Neural progenitor cell (in vitro differentiated cells): ENCODE results near the gene TGFBR2. TPM values are rescaled to one million over a fixed set of nuclear protein-coding genes. Genes with fewer than 3 reads are reported as not detected.

Source experiments
- DNase-seq: peaks from one replicate; pipeline ENCODE4 v3.0.0-alpha.2; 2016; ENCODE audit warnings: low spot score
- H2AFZ ChIP-seq: fragments of 200-600 bp; sonication (generic); replicated peaks from 2 replicates; pipeline ENCODE4 v1.6.1; 2016; ENCODE audit warnings: antibody characterized with exemption
- H3F3A ChIP-seq: fragments of 200-600 bp; sonication (generic); 2 replicates; pipeline ENCODE4 v1.6.1; 2016; ENCODE audit warnings: antibody characterized with exemption, low read depth
- H3K27ac ChIP-seq: fragments of 200-600 bp; sonication (generic); 2 replicates; pipeline ENCODE4 v1.5.1; 2016; ENCODE audit warnings: mild to moderate bottlenecking
- H3K27me3 ChIP-seq: fragments of 200-600 bp; sonication (generic); 2 replicates; pipeline ENCODE4 v1.6.1; 2016; ENCODE audit warnings: mild to moderate bottlenecking, moderate library complexity
- H3K36me3 ChIP-seq: fragments of 200-600 bp; sonication (generic); 2 replicates; pipeline ENCODE4 v1.5.1; 2016
- H3K4me1 ChIP-seq: fragments of 200-600 bp; sonication (generic); 2 replicates; pipeline ENCODE4 v1.6.1; 2016; ENCODE audit warnings: mixed run types
- H3K4me2 ChIP-seq: fragments of 200-600 bp; sonication (generic); 2 replicates; pipeline ENCODE4 v1.6.1; 2016
- H3K4me3 ChIP-seq: fragments of 200-600 bp; sonication (generic); 2 replicates; pipeline ENCODE4 v1.5.1; 2016
- H3K79me2 ChIP-seq: fragments of 200-600 bp; sonication (generic); 2 replicates; pipeline ENCODE4 v1.6.1; 2016; ENCODE audit warnings: low read depth
- H3K9ac ChIP-seq: fragments of 200-600 bp; sonication (generic); 2 replicates; pipeline ENCODE4 v1.6.1; 2016
- H3K9me3 ChIP-seq: fragments of 200-600 bp; sonication (generic); 2 replicates; pipeline ENCODE4 v1.5.1; 2016; ENCODE audit warnings: low read depth
- H4K20me1 ChIP-seq: fragments of 200-600 bp; sonication (generic); 2 replicates; pipeline ENCODE4 v1.6.1; 2016; ENCODE audit warnings: low read depth
- H3K27ac Mint-ChIP-seq: 3 replicates; pipeline ENCODE4 v1.8.0; 2021; ENCODE audit warnings: mixed read lengths
- H3K27me3 Mint-ChIP-seq: 2 replicates; pipeline ENCODE4 v1.8.0; 2022; ENCODE audit warnings: low read depth, mild to moderate bottlenecking, inconsistent platforms, moderate library complexity, mixed read lengths; ENCODE audit not compliant: insufficient read depth
- H3K36me3 Mint-ChIP-seq: 3 replicates; pipeline ENCODE4 v1.8.0; 2021; ENCODE audit warnings: mixed read lengths
- H3K4me1 Mint-ChIP-seq: 3 replicates; pipeline ENCODE4 v1.8.0; 2021; ENCODE audit warnings: mixed read lengths
- H3K4me3 Mint-ChIP-seq: 3 replicates; pipeline ENCODE4 v1.8.0; 2021; ENCODE audit warnings: mild to moderate bottlenecking, moderate library complexity, mixed read lengths
- H3K9me3 Mint-ChIP-seq: 3 replicates; pipeline ENCODE4 v1.8.0; 2020; ENCODE audit warnings: mixed read lengths
- EZH2 ChIP-seq: fragments of 200-600 bp; sonication (generic); IDR thresholded peaks from 2 replicates; pipeline ENCODE4 v1.6.1; 2017; ENCODE audit warnings: antibody characterized with exemption, mild to moderate bottlenecking, moderate library complexity
- EZH2phosphoT487 ChIP-seq: fragments of 200-600 bp; sonication (generic); IDR thresholded peaks from 2 replicates; pipeline ENCODE4 v1.6.1; 2017; ENCODE audit warnings: antibody characterized with exemption
- total RNA-seq: library from RNA; depleted of rRNA; stranded (reverse); fragments of >200 nt; gene quantifications from 2 replicates; pipeline ENCODE4 v1.2.3, GENCODE V29; 2015; ENCODE audit warnings: low replicate concordance
- TF ChIP-seq, protein P1 (sequence below): fragments of 200-600 bp; sonication (generic); IDR thresholded peaks from 2 replicates; pipeline ENCODE4 v1.5.1; 2017; ENCODE audit warnings: antibody characterized with exemption, mild to moderate bottlenecking

The TGFBR2 gene
- total RNA-seq, 1 donor from 2014 or later, result 7.3 TPM

DNA sequence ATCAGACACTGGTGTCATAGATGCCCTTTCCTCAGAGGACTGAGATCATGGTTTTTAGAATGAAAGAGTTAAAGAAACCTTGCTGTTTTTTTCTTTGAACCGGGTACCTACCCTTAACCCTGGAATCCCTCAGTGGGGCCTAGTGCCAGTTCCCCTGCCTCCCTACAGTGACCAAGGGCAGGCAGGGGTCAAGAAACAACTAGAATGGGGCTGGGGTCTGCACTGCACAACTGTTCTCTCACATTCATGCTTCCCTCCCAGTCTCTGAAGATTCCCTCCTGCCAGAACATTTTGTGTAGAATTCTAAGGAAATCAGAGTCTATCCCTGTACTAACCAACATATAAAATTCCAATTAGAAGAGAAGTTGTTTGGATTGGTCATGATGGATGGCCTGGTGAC is 47.9 kb downstream of the TGFBR2 start:
- no peaks in the 10 kb centered on the region for H3K9me3 ChIP-seq
- H3K9me3 Mint-ChIP-seq, result no peaks in the 10 kb centered on the region
- H3K36me3 ChIP-seq, result no peaks in the 10 kb centered on the region
- no peak overlapping the region for H3K4me2 ChIP-seq
- TF ChIP-seq EZH2 (no peak), EZH2phosphoT487 (no peak)
- TF ChIP-seq, protein P1, sequence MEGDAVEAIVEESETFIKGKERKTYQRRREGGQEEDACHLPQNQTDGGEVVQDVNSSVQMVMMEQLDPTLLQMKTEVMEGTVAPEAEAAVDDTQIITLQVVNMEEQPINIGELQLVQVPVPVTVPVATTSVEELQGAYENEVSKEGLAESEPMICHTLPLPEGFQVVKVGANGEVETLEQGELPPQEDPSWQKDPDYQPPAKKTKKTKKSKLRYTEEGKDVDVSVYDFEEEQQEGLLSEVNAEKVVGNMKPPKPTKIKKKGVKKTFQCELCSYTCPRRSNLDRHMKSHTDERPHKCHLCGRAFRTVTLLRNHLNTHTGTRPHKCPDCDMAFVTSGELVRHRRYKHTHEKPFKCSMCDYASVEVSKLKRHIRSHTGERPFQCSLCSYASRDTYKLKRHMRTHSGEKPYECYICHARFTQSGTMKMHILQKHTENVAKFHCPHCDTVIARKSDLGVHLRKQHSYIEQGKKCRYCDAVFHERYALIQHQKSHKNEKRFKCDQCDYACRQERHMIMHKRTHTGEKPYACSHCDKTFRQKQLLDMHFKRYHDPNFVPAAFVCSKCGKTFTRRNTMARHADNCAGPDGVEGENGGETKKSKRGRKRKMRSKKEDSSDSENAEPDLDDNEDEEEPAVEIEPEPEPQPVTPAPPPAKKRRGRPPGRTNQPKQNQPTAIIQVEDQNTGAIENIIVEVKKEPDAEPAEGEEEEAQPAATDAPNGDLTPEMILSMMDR, result no peak
- H3K9ac ChIP-seq, result no peak overlapping the region
- peaks cover 12% of the 10 kb centered on the region for H3K4me1 ChIP-seq
- no peak overlapping the region for H2AFZ ChIP-seq
- DNase-seq, result no peak
- H4K20me1 ChIP-seq, result no peaks in the 10 kb centered on the region
- no peak overlapping the region for H3K27ac ChIP-seq
- peaks cover 48% of the 10 kb centered on the region for H3K4me1 Mint-ChIP-seq
- peaks cover 47% of the 10 kb centered on the region for H3K36me3 Mint-ChIP-seq
- no peak overlapping the region for H3K27ac Mint-ChIP-seq
- H3K27me3 Mint-ChIP-seq, result peaks cover 5% of the 10 kb centered on the region
- no peak overlapping the region for H3K4me3 ChIP-seq
- H3K79me2 ChIP-seq, result no peaks in the 10 kb centered on the region
- no peaks in the 10 kb centered on the region for H3F3A ChIP-seq
- H3K27me3 ChIP-seq, result no peaks in the 10 kb centered on the region
- H3K4me3 Mint-ChIP-seq, result no peak overlapping the region

DNA sequence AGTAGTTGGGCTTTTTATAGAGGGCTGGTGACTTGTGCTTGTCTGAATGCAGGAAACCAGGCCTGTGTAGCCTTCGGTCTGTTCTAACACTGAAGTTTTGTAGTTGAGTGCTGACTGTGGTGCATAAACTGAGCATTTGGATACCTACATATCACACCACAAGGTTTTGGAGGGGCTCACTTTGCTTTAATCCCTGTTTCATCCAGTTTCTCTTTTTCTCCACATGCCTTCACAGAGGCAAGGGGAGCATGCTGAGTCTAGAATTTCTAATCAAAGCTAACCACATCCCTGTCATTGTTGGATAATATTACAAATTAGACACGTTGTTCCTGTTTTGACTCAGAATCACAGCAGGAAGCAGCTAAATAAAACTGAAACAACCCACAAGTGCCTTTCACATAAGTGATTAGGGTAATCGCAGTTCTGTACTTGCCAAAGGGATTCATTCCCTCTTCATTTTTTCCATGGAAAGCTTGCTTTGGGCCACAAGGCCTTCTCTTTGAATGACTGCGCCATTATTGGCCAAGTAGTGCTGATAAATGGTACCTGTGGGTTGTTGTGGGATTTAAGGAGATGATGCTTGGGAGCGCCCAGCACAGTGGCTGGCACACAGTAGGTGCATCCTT is 48.9 kb downstream of the TGFBR2 start:
- H3K9ac ChIP-seq, result no peak overlapping the region
- Mint-ChIP-seq H3K27me3 (peaks cover 5% of the 10 kb centered on the region), H3K9me3 (no peaks in the 10 kb centered on the region), H3K4me3 (no peak overlapping the region), H3K4me1 (peaks cover 52% of the 10 kb centered on the region), H3K27ac (no peak overlapping the region), H3K36me3 (peaks cover 39% of the 10 kb centered on the region)
- DNase-seq, result no peak
- no peak for TF ChIP-seq EZH2
- TF ChIP-seq, protein P1, result no peak
- no peak for TF ChIP-seq EZH2phosphoT487
- H3K27me3 ChIP-seq, result no peaks in the 10 kb centered on the region
- peaks cover 19% of the 10 kb centered on the region for H3K4me1 ChIP-seq
- no peaks in the 10 kb centered on the region for H3K79me2 ChIP-seq
- H3K36me3 ChIP-seq, result no peaks in the 10 kb centered on the region
- H3K4me2 ChIP-seq, result no peak overlapping the region
- no peak overlapping the region for H3K27ac ChIP-seq
- H3K4me3 ChIP-seq, result no peak overlapping the region
- H4K20me1 ChIP-seq, result no peaks in the 10 kb centered on the region
- no peaks in the 10 kb centered on the region for H3F3A ChIP-seq
- no peak overlapping the region for H2AFZ ChIP-seq
- H3K9me3 ChIP-seq, result no peaks in the 10 kb centered on the region

- Histone ChIP-seq H3K79me2 (no peaks in the 10 kb centered on the region), H3K4me1 (peaks cover 21% of the 10 kb centered on the region), H3K9ac (no peak overlapping the region), H4K20me1 (no peaks in the 10 kb centered on the region), H3F3A (no peaks in the 10 kb centered on the region), H3K9me3 (no peaks in the 10 kb centered on the region), H3K36me3 (no peaks in the 10 kb centered on the region), H3K4me2 (no peak overlapping the region), H3K4me3 (no peak overlapping the region), H2AFZ (no peak overlapping the region), H3K27me3 (no peaks in the 10 kb centered on the region), H3K27ac (no peak overlapping the region)
- Mint-ChIP-seq H3K4me1 (peaks cover 58% of the 10 kb centered on the region), H3K27ac (peak overlapping the region; percentile 23), H3K36me3 (peaks cover 31% of the 10 kb centered on the region), H3K9me3 (no peaks in the 10 kb centered on the region), H3K4me3 (no peak overlapping the region), H3K27me3 (peaks cover 5% of the 10 kb centered on the region)
- TF ChIP-seq EZH2phosphoT487, result no peak
- DNase-seq, result no peak
These were observed 50.3 kb downstream of the TGFBR2 start for GRCh38 chr3:30656624-30657141.

- Histone ChIP-seq H3K4me2 (no peak overlapping the region), H3K9me3 (no peaks in the 10 kb centered on the region), H2AFZ (no peak overlapping the region), H3K9ac (no peak overlapping the region), H4K20me1 (no peaks in the 10 kb centered on the region), H3K4me1 (peaks cover 29% of the 10 kb centered on the region), H3K36me3 (no peaks in the 10 kb centered on the region), H3K27me3 (no peaks in the 10 kb centered on the region), H3K27ac (no peak overlapping the region), H3F3A (no peaks in the 10 kb centered on the region), H3K4me3 (no peak overlapping the region), H3K79me2 (no peaks in the 10 kb centered on the region)
- TF ChIP-seq EZH2, result no peak
- H3K36me3 Mint-ChIP-seq, result peaks cover 26% of the 10 kb centered on the region
- H3K27me3 Mint-ChIP-seq, result peaks cover 5% of the 10 kb centered on the region
- DNase-seq, result no peak
- H3K4me1 Mint-ChIP-seq, result peaks cover 58% of the 10 kb centered on the region
- no peak overlapping the region for H3K4me3 Mint-ChIP-seq
- peak overlapping the region; percentile 7 for H3K27ac Mint-ChIP-seq
- H3K9me3 Mint-ChIP-seq, result no peaks in the 10 kb centered on the region
These were observed 51.5 kb downstream of the TGFBR2 start for GRCh38 chr3:30657914-30658313.
